Activated naive CD4-positive, alpha-beta T cell treated with anti-CD3 and anti-CD28 coated beads, Interleukin-2, amount 10 ng/mL, durations not matched to agents 7 days and 5 days (primary cell): Measurements from ENCODE around the gene PODNL1.
A peak's percentile ranks its signal among the peaks of the same experiment; 100 is the strongest.

Experiments
- CTCF ChIA-PET: fragments of 350-600 bp; sonication (Branson Sonifier 250); formaldehyde crosslinking; loops from one replicate; lab custom pipeline; 2021; ENCODE audit warnings: antibody characterized with exemption; lab: Charles Lee
- DNase-seq: peaks from one replicate; pipeline ENCODE4 v3.0.0-alpha.2; 2020
- H3K27ac Mint-ChIP-seq: one replicate; pipeline ENCODE4 v1.8.0; 2021; ENCODE audit warnings: mild to moderate bottlenecking, moderate library complexity, mixed read lengths
- H3K27me3 Mint-ChIP-seq: one replicate; pipeline ENCODE4 v1.8.0; 2021; ENCODE audit warnings: mild to moderate bottlenecking, mixed read lengths
- H3K36me3 Mint-ChIP-seq: one replicate; pipeline ENCODE4 v1.8.0; 2021; ENCODE audit warnings: mixed read lengths
- H3K4me1 Mint-ChIP-seq: one replicate; pipeline ENCODE4 v1.8.0; 2021; ENCODE audit warnings: mixed read lengths
- H3K4me3 Mint-ChIP-seq: one replicate; pipeline ENCODE4 v1.8.0; 2021; ENCODE audit warnings: mild to moderate bottlenecking, moderate library complexity, mixed read lengths
- H3K9me3 Mint-ChIP-seq: one replicate; pipeline ENCODE4 v1.8.0; 2021; ENCODE audit warnings: mixed read lengths

The PODNL1 gene

GRCh38 chr19:13894552-13894951 is 43.7 kb downstream of the PODNL1 start:
- no peaks in the 10 kb centered on the region for H3K9me3 Mint-ChIP-seq
- no peaks in the 10 kb centered on the region for H3K27me3 Mint-ChIP-seq
- H3K4me1 Mint-ChIP-seq = no peaks in the 10 kb centered on the region
- H3K27ac Mint-ChIP-seq = no peak overlapping the region
- no peak overlapping the region for H3K4me3 Mint-ChIP-seq
- DNase-seq = no peak
- H3K36me3 Mint-ChIP-seq = no peaks in the 10 kb centered on the region
- CTCF ChIA-PET = interaction anchor here (1.5 kb wide), 1 partner anchor 164 kb away, joined by 3 read pairs; no protein-coding TSS in a partner anchor

GRCh38 chr19:13892870-13893269 is 45.3 kb downstream of the PODNL1 start:
- Mint-ChIP-seq H3K27me3 (no peaks in the 10 kb centered on the region), H3K4me1 (no peaks in the 10 kb centered on the region), H3K27ac (no peak overlapping the region), H3K36me3 (no peaks in the 10 kb centered on the region), H3K9me3 (no peaks in the 10 kb centered on the region), H3K4me3 (no peak overlapping the region)
- CTCF ChIA-PET = interaction anchor here (1.0 kb wide), 1 partner anchor 10 kb away, joined by 5 read pairs; no protein-coding TSS in a partner anchor
- DNase-seq = no peak

- no peak for DNase-seq
- Mint-ChIP-seq H3K4me3 (no peak overlapping the region), H3K27me3 (peaks cover 17% of the 10 kb centered on the region), H3K36me3 (no peaks in the 10 kb centered on the region), H3K27ac (no peak overlapping the region), H3K9me3 (no peaks in the 10 kb centered on the region), H3K4me1 (no peaks in the 10 kb centered on the region)
- CTCF ChIA-PET = no interaction called here
These were observed 48.1 kb downstream of the PODNL1 start for GRCh38 chr19:13890136-13890535.

- H3K27me3 Mint-ChIP-seq = peaks cover 24% of the 10 kb centered on the region
- CTCF ChIA-PET = interaction anchor here (1.0 to 2.0 kb wide), 2 partner anchors 11 to 14 kb away, joined by 3 to 5 read pairs; no protein-coding TSS in a partner anchor
- no peak overlapping the region for H3K27ac Mint-ChIP-seq
- DNase-seq = no peak
- no peak overlapping the region for H3K4me3 Mint-ChIP-seq
- peaks cover 8% of the 10 kb centered on the region for H3K4me1 Mint-ChIP-seq
- H3K36me3 Mint-ChIP-seq = no peaks in the 10 kb centered on the region
- H3K9me3 Mint-ChIP-seq = no peaks in the 10 kb centered on the region
These were observed 49.9 kb downstream of the PODNL1 start for GRCh38 chr19:13888281-13888680.

GRCh38 chr19:13887517-13887916 is 50.7 kb downstream of the PODNL1 start:
- Mint-ChIP-seq H3K27me3 (peaks cover 24% of the 10 kb centered on the region), H3K4me3 (no peak overlapping the region), H3K36me3 (no peaks in the 10 kb centered on the region), H3K27ac (no peak overlapping the region), H3K4me1 (peaks cover 14% of the 10 kb centered on the region), H3K9me3 (no peaks in the 10 kb centered on the region)
- CTCF ChIA-PET = interaction anchor here (0.9 to 2.8 kb wide), 3 partner anchors 15 to 172 kb away, joined by 4 to 11 read pairs (median 5); no protein-coding TSS in a partner anchor
- DNase-seq = no peak

- DNase-seq = no peak
- H3K9me3 Mint-ChIP-seq = no peaks in the 10 kb centered on the region
- peaks cover 24% of the 10 kb centered on the region for H3K27me3 Mint-ChIP-seq
- CTCF ChIA-PET = interaction anchor here (0.9 to 2.8 kb wide), 5 partner anchors 66 to 190 kb away, joined by 3 to 11 read pairs (median 4); no protein-coding TSS in a partner anchor
- H3K36me3 Mint-ChIP-seq = no peaks in the 10 kb centered on the region
- no peak overlapping the region for H3K4me3 Mint-ChIP-seq
- H3K4me1 Mint-ChIP-seq = peaks cover 19% of the 10 kb centered on the region
- H3K27ac Mint-ChIP-seq = no peak overlapping the region
These were observed 51.2 kb downstream of the PODNL1 start for GRCh38 chr19:13887018-13887436.

- peaks cover 24% of the 10 kb centered on the region for H3K27me3 Mint-ChIP-seq
- no peak for DNase-seq
- CTCF ChIA-PET = interaction anchor here (1.1 to 2.8 kb wide), 5 partner anchors 16 to 191 kb away, joined by 3 to 11 read pairs (median 8); partner anchors contain the start of gene IL27RA
- peaks cover 30% of the 10 kb centered on the region for H3K4me1 Mint-ChIP-seq
- H3K27ac Mint-ChIP-seq = no peak overlapping the region
- no peaks in the 10 kb centered on the region for H3K9me3 Mint-ChIP-seq
- no peak overlapping the region for H3K4me3 Mint-ChIP-seq
- no peaks in the 10 kb centered on the region for H3K36me3 Mint-ChIP-seq
These were observed 52.3 kb downstream of the PODNL1 start for GRCh38 chr19:13885826-13886365.

- H3K27ac Mint-ChIP-seq = no peak overlapping the region
- H3K9me3 Mint-ChIP-seq = no peaks in the 10 kb centered on the region
- no peaks in the 10 kb centered on the region for H3K36me3 Mint-ChIP-seq
- CTCF ChIA-PET = interaction anchor here (1.2 to 2.8 kb wide), 4 partner anchors 17 to 189 kb away, joined by 3 to 11 read pairs (median 9); no protein-coding TSS in a partner anchor
- H3K4me3 Mint-ChIP-seq = no peak overlapping the region
- H3K4me1 Mint-ChIP-seq = peaks cover 40% of the 10 kb centered on the region
- peaks cover 24% of the 10 kb centered on the region for H3K27me3 Mint-ChIP-seq
- no peak for DNase-seq
These were observed 53.3 kb downstream of the PODNL1 start for GRCh38 chr19:13884726-13885591.

GRCh38 chr19:13883516-13884064 is 54.6 kb downstream of the PODNL1 start:
- no peak for DNase-seq
- H3K4me3 Mint-ChIP-seq = no peak overlapping the region
- H3K27me3 Mint-ChIP-seq = peaks cover 29% of the 10 kb centered on the region
- peak overlapping the region; percentile 74 for H3K27ac Mint-ChIP-seq
- H3K36me3 Mint-ChIP-seq = no peaks in the 10 kb centered on the region
- H3K4me1 Mint-ChIP-seq = peaks cover 46% of the 10 kb centered on the region
- CTCF ChIA-PET = interaction anchor here (2.1 to 5.3 kb wide), 3 partner anchors 148 to 176 kb away, joined by 5 to 22 read pairs (median 11); partner anchors contain the start of gene IL27RA
- no peaks in the 10 kb centered on the region for H3K9me3 Mint-ChIP-seq

GRCh38 chr19:13882836-13883235 is 55.4 kb downstream of the PODNL1 start:
- H3K4me1 Mint-ChIP-seq = peaks cover 46% of the 10 kb centered on the region
- no peaks in the 10 kb centered on the region for H3K36me3 Mint-ChIP-seq
- CTCF ChIA-PET = interaction anchor here (1.3 to 5.3 kb wide), 8 partner anchors 21 to 232 kb away, joined by 4 to 67 read pairs (median 12); partner anchors contain the start of genes IL27RA and MISP3
- no peak overlapping the region for H3K4me3 Mint-ChIP-seq
- peaks cover 31% of the 10 kb centered on the region for H3K27me3 Mint-ChIP-seq
- no peaks in the 10 kb centered on the region for H3K9me3 Mint-ChIP-seq
- H3K27ac Mint-ChIP-seq = peak overlapping the region; percentile 87
- DNase-seq = no peak

GRCh38 chr19:13882419-13882795 is 55.8 kb downstream of the PODNL1 start:
- Mint-ChIP-seq H3K27ac (peak overlapping the region; percentile 87), H3K4me3 (peak overlapping the region; percentile 42), H3K4me1 (peaks cover 46% of the 10 kb centered on the region)

GRCh38 chr19:13881692-13882418 is 56.4 kb downstream of the PODNL1 start:
- peak; percentile 68 for DNase-seq
- Mint-ChIP-seq H3K27me3 (peaks cover 22% of the 10 kb centered on the region), H3K4me1 (peaks cover 46% of the 10 kb centered on the region), H3K36me3 (no peaks in the 10 kb centered on the region), H3K4me3 (peak overlapping the region; percentile 42), H3K27ac (peak overlapping the region; percentile 87), H3K9me3 (no peaks in the 10 kb centered on the region)
- CTCF ChIA-PET = interaction anchor here (0.9 to 5.3 kb wide), 13 partner anchors 22 to 255 kb away, joined by 3 to 67 read pairs (median 8); partner anchors contain the start of genes ASF1B, IL27RA and MISP3

More at GRCh38 chr19:13882419-13882795, 55.8 kb downstream of the PODNL1 start:
- H3K36me3 Mint-ChIP-seq = no peaks in the 10 kb centered on the region
- DNase-seq = no peak
- peaks cover 28% of the 10 kb centered on the region for H3K27me3 Mint-ChIP-seq
- no peaks in the 10 kb centered on the region for H3K9me3 Mint-ChIP-seq
- CTCF ChIA-PET = interaction anchor here (1.0 to 5.3 kb wide), 10 partner anchors 22 to 233 kb away, joined by 3 to 67 read pairs (median 12); partner anchors contain the start of genes IL27RA and MISP3

GRCh38 chr19:13881251-13881691 is 56.9 kb downstream of the PODNL1 start:
- H3K36me3 Mint-ChIP-seq = no peaks in the 10 kb centered on the region
- no peaks in the 10 kb centered on the region for H3K9me3 Mint-ChIP-seq
- CTCF ChIA-PET = interaction anchor here (0.6 to 5.3 kb wide), 13 partner anchors 23 to 255 kb away, joined by 3 to 67 read pairs (median 8); partner anchors contain the start of genes ASF1B, IL27RA and MISP3
- H3K27ac Mint-ChIP-seq = peak overlapping the region; percentile 87
- H3K27me3 Mint-ChIP-seq = peaks cover 22% of the 10 kb centered on the region
- peaks cover 46% of the 10 kb centered on the region for H3K4me1 Mint-ChIP-seq
- DNase-seq = peak; percentile 45
- H3K4me3 Mint-ChIP-seq = peak overlapping the region; percentile 35
